Activated naive CD8-positive, alpha-beta T cell treated with anti-CD3 and anti-CD28 coated beads for 36 hours (primary cell): ENCODE results near the gene MEIOSIN. TPM values are rescaled to one million over a fixed set of nuclear protein-coding genes. Genes with fewer than 3 reads are reported as not detected.
"Not testable (repeated sequence)": the region's sequence is repeated elsewhere in the genome, so short reads cannot be mapped to it uniquely, and the experiment has no call there.

ENCODE experiments used
- DNase-seq: peaks from one replicate; pipeline ENCODE4 v3.0.0; 2021
- H3K27ac Mint-ChIP-seq: one replicate; pipeline ENCODE4 v1.8.0; 2022; ENCODE audit warnings: mild to moderate bottlenecking, moderate library complexity, mixed read lengths
- H3K27me3 Mint-ChIP-seq: one replicate; pipeline ENCODE4 v1.8.0; 2022; ENCODE audit warnings: mild to moderate bottlenecking, mixed read lengths
- H3K36me3 Mint-ChIP-seq: one replicate; pipeline ENCODE4 v1.8.0; 2021; ENCODE audit warnings: mild to moderate bottlenecking, mixed read lengths
- H3K4me1 Mint-ChIP-seq: one replicate; pipeline ENCODE4 v1.8.0; 2021; ENCODE audit warnings: mixed read lengths
- H3K4me3 Mint-ChIP-seq: one replicate; pipeline ENCODE4 v1.8.0; 2022; ENCODE audit warnings: mild to moderate bottlenecking, moderate library complexity, mixed read lengths
- H3K9me3 Mint-ChIP-seq: one replicate; pipeline ENCODE4 v1.8.0; 2022; ENCODE audit warnings: mixed read lengths
- total RNA-seq, 2 experiments: library from RNA; stranded (reverse); gene quantifications; one replicate each; pipeline ENCODE4 v1.2.3, GENCODE V29; 2021

The MEIOSIN gene
- total RNA-seq, 2 experiments from 2014 or later = 0.08 TPM

DNA sequence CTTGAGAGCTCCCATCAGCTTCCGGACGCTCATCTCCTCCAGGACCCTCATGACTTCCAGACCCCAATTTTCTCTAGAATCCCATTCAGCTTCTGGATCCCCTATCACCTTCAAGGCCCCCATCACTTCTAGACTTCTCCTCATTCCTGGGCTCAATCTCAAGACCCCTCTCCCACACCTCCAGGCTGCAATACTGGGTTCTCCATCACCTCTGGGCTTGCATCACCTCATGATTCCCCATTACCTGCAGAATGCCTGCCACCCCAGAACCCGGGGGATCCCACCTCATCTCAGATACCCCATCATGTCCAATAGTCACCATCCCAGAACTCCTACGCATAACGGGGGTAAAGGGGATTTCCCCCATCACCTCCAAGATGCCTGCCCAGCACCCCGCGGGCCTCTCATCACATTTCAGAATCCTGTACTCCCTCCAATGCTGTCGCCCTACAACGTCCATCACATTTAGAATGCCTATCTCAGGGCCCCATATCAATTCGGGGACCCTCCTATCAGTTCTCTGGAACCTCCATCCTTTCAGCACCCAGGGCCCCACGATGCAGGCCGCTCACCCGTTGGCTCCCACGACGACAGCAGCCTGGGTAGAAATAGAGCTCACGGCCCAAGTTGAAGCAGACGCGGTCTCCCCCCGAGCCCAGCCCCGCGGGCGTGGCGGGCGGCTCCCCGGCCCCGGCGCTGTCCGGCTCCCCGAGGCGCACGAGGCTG lies 58.7 kb downstream of the MEIOSIN start:
- peaks cover 58% of the 10 kb centered on the region for H3K27me3 Mint-ChIP-seq
- H3K4me1 Mint-ChIP-seq = peaks cover 28% of the 10 kb centered on the region
- H3K4me3 Mint-ChIP-seq = peak overlapping the region; percentile 88
- DNase-seq = peak; percentile 33
- H3K36me3 Mint-ChIP-seq = peaks cover 33% of the 10 kb centered on the region
- H3K9me3 Mint-ChIP-seq = no peaks in the 10 kb centered on the region
- peak overlapping the region; percentile 83 for H3K27ac Mint-ChIP-seq

DNA sequence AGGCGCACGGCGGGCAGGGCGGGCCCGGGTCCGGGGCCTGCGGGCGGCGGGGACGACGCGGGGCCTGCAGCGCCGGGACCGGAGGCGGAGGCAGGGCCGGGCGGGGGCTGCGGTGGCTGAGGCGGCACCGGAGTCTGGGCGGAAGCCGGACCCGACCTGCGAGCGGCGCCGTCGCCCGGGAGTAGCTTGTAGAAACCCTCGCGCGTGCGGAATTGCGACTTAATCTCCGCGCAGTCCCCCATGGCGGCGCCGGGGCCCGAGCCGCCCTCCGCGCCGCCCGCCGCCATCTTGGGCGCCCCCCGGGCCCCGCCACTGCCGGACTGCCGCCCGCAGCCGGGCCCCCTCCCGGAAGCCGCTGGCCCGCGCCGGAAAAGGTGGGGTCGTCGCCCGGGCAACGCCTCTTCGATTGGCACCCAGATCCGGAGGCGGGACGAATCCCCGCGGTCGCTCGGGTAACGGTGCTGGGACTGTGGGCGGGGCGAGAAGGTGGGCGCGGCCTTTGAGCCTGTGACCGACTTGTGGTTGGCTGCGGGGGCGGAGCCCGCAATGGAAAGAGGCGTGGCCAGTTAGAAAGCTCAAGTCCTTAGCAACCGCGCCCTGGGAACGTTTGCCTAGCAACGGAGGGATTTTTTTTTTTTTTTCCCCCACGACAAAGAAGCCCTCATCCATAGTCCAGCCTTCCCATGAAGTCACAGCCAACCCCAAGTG lies 59.4 kb downstream of the MEIOSIN start, which contains the start of gene DMWD:
DMWD (minus strand) TSS at position 376 of the 708 bp plus-strand sequence; CDS start at position 287, 89 bp downstream.
- Mint-ChIP-seq H3K27me3 (peaks cover 62% of the 10 kb centered on the region), H3K36me3 (peaks cover 29% of the 10 kb centered on the region), H3K4me1 (peaks cover 28% of the 10 kb centered on the region), H3K27ac (peak within 1 kb of the TSS; percentile 83), H3K9me3 (no peaks in the 10 kb centered on the region), H3K4me3 (peak within 1 kb of the TSS; percentile 88)
- DNase-seq = peak; percentile 100

DNA sequence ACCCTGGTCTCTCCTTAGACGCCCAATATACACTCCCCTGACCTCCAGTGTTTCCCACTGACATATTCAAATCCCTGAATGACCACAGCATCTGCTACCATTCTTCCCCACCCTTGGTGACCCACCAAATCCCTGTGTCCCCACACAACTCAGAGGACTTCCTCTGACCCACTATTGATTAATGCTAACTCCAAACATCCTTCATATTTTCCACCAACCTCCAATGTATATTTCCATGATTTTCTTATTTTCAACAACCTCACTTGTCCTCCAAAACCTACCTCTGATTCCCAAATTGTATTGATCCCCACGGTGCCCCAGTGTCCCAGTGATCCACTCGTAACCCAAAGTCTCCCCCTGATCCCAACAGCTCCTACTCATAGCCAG lies 59.9 kb downstream of the MEIOSIN start:
- Mint-ChIP-seq H3K27ac (peak overlapping the region; percentile 82), H3K4me1 (peaks cover 28% of the 10 kb centered on the region), H3K9me3 (no peaks in the 10 kb centered on the region), H3K4me3 (peak overlapping the region; percentile 72), H3K36me3 (peaks cover 25% of the 10 kb centered on the region), H3K27me3 (peaks cover 65% of the 10 kb centered on the region)
- DNase-seq = no peak

DNA sequence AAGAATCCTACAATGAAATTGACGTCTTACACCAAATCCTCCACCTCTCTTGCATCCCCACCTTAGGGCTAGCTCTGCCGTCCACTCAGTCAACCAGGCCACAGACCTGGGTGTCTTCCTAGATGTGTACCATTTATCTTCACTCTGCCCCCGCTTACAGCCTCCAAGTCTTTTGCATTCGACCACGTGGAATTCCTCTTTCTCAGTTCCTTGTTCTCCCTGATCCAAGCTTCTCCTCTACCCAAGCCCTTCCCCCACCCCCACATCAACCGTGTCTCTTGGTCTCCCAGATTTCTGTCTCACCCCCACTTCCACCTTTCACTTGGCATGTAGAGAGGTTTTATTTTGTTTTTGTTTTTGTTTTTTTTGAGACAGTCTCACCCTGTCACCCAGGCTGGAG lies 60.6 kb downstream of the MEIOSIN start:
- H3K27ac Mint-ChIP-seq = no peak overlapping the region
- peaks cover 18% of the 10 kb centered on the region for H3K36me3 Mint-ChIP-seq
- H3K4me1 Mint-ChIP-seq = peaks cover 31% of the 10 kb centered on the region
- H3K27me3 Mint-ChIP-seq = peaks cover 67% of the 10 kb centered on the region
- DNase-seq = no peak
- H3K4me3 Mint-ChIP-seq = peak overlapping the region; percentile 22
- H3K9me3 Mint-ChIP-seq = no peaks in the 10 kb centered on the region

DNA sequence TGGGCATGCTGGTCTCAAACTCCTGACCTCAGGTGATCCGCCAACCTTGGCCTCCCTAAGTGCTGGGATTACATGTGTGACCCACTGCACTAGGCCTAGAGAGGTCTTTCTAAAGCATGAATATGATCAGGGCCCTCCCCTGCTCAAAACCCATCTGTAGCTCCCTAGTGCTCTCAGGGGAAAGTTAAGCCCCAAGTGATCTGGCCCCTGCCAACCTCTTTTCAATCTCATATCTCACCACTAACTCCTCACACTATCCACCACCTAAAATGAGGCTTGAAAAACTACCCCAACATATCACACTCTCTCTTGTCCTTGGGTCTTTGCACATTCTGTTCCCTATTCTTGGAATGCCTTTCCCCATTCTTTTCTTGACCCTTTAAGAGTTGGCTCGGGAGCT lies 61.4 kb downstream of the MEIOSIN start:
- no peaks in the 10 kb centered on the region for H3K9me3 Mint-ChIP-seq
- DNase-seq = no peak
- peaks cover 34% of the 10 kb centered on the region for H3K4me1 Mint-ChIP-seq
- peaks cover 65% of the 10 kb centered on the region for H3K27me3 Mint-ChIP-seq
- H3K4me3 Mint-ChIP-seq = no peak overlapping the region
- peaks cover 10% of the 10 kb centered on the region for H3K36me3 Mint-ChIP-seq
- H3K27ac Mint-ChIP-seq = no peak overlapping the region

DNA sequence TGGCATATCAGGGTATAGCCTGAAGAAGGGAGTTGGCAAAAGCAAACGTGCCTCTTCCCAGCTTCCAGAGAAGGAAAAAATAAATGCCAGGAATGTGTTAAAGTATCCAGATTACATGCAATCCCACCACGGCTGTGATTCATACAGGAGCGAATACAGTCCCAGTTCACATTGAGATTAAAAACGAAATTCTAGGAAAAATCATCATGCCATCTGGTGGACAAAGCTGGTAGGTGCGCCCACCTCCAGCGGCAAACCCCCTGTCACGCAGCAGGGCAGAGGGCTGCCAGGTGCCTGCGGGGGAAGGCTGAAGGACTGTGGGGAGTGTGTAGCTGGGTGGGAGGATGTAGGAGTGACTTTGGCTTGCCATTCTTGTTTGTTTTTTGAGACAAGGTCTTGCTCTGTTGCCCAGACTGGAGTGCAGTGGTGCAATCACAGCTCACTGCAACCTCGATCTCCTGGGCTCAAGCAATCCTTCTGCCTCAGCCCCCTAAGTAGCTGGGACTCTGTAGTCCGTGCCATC lies 65.8 kb downstream of the MEIOSIN start:
- no peak overlapping the region for H3K27ac Mint-ChIP-seq
- peak; percentile 62 for DNase-seq
- peaks cover 68% of the 10 kb centered on the region for H3K27me3 Mint-ChIP-seq
- peaks cover 7% of the 10 kb centered on the region for H3K4me1 Mint-ChIP-seq
- no peaks in the 10 kb centered on the region for H3K36me3 Mint-ChIP-seq
- no peak overlapping the region for H3K4me3 Mint-ChIP-seq
- no peaks in the 10 kb centered on the region for H3K9me3 Mint-ChIP-seq

DNA sequence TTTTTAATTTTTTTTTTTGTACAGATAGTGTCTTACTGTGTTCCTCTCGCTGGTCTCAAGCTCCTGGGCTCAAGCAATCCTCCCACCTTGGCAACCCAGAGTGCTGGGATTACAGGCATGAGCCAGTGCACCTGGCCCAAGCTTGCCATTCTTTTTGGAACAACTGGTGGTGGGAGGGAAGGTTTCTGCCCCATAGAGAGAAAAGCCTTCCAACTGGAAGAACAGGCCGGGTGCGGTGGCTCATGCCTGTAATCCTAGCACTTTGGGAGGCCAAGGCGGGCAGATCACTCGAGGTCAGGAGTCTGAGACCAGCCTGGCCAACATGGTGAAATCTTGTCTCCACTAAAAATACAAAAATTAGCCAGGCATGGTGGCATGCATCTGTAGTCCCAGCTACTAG lies 66.3 kb downstream of the MEIOSIN start:
- not testable (repeated sequence) for H3K4me3 Mint-ChIP-seq, H3K36me3 Mint-ChIP-seq, H3K4me1 Mint-ChIP-seq, DNase-seq, H3K9me3 Mint-ChIP-seq, H3K27ac Mint-ChIP-seq
- H3K27me3 Mint-ChIP-seq = peaks cover 65% of the 10 kb centered on the region

DNA sequence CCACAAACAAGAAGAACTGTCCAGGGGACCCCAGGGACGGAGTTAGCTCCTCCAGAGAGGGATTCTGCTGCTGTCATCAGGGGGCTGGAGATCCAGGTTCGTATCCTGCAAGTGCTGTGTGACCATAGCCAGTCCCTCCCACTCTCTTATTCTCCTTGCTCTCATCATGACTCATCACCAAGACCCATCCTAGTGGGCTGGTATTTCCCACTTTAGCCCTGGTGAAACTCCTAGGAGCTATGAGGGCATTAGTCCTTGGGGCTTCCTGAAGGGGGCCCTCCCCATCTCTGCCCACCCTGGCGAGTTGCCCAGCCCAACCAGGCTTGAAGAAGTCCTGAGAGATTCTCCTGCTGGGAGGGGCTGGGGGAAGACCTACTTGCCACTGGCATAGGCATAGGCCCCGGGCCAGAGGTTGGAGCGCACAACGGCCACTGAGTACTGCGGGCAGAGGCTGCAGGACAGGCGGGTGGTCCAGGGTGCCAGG lies 66.9 kb downstream of the MEIOSIN start:
- DNase-seq = no peak
- peaks cover 60% of the 10 kb centered on the region for H3K27me3 Mint-ChIP-seq
- peaks cover 6% of the 10 kb centered on the region for H3K4me1 Mint-ChIP-seq
- no peak overlapping the region for H3K27ac Mint-ChIP-seq
- H3K36me3 Mint-ChIP-seq = no peaks in the 10 kb centered on the region
- no peak overlapping the region for H3K4me3 Mint-ChIP-seq
- no peaks in the 10 kb centered on the region for H3K9me3 Mint-ChIP-seq

DNA sequence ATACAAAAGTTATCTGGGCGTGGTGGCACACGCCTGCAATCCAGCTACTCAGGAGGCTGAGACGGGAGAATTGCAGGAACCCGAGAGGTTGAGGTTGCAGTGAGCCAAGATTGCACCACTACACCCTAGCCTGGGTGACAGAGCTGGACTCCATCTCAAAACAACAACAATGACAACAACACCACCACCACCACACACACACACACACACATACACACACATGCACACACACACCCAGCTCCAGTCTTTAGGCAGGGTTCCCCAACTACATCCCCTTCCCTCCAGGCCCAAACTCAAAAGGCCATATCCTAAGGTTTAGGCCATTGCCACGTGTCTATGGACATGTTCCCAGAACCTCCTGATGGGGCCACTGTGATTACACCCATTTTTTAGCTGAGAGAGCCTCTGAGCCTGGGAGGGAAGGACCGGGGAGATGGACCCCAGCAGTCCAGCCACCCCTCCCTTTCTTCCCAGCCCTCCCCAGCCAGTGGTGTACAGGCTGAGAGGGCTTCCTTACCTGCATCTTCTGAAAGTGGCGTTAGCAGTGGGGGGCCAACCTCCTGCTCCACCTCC lies 68.5 kb downstream of the MEIOSIN start:
- Mint-ChIP-seq H3K9me3 (no peaks in the 10 kb centered on the region), H3K36me3 (no peaks in the 10 kb centered on the region), H3K27me3 (peaks cover 48% of the 10 kb centered on the region), H3K4me1 (peaks cover 6% of the 10 kb centered on the region), H3K27ac (no peak overlapping the region), H3K4me3 (no peak overlapping the region)
- DNase-seq = no peak

DNA sequence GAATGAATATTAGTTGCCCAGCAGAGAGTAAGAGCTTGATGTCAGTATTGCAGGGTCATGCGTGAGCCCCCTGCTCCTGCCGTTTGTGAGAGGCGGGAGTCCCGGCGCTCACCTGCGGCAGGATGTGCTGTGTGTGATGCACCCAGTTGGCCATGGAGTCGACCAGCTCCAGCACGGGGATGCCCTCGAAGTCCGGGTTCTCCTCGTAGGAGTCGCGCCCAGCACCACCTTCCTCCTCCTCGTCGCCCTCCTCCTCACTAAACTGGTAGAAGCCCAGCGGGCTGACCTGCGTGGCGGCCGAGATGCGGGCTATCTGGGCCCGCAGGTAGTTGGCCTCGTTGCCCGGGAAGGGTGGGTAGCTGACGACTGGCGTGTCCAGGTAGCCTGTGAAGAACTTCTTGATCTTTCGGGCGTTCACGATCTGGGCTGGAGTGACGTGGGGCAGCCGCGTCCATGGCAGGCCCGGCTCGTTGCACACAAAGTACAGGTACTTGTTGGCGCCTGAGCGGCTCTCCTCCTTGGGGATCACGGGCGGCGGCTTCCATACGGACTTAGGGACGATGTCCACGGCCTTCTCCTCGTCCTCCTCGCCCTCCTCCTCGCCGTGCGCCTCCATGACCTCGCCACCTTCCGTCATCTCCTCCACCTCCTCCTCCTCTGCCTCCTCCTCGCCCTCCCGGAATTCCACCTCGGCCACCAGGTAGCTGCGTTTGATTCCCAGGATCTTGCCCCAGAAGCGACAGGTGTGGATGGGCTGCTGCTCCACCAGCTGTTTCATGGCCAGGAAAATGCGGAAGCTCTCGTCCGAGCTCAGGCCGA lies 71.1 kb downstream of the MEIOSIN start:
- Mint-ChIP-seq H3K36me3 (no peaks in the 10 kb centered on the region), H3K9me3 (no peaks in the 10 kb centered on the region), H3K27ac (no peak overlapping the region), H3K27me3 (peaks cover 25% of the 10 kb centered on the region), H3K4me3 (no peak overlapping the region), H3K4me1 (peaks cover under 1% of the 10 kb centered on the region)
- DNase-seq = no peak

DNA sequence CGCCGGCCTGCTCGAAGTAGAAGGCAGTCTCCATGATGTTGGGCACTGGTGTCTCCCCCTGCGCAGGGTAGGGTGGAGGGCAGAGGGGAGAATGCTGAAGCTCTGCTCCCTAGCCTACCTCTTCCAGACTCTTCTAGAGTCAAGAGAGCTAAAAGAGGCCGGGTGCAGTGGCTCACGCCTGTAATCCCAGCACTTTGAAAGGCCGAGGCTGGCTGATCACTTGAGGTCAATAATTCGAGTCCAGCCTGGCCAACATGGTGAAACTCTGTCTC lies 71.7 kb downstream of the MEIOSIN start:
- no peak overlapping the region for H3K4me3 Mint-ChIP-seq

DNA sequence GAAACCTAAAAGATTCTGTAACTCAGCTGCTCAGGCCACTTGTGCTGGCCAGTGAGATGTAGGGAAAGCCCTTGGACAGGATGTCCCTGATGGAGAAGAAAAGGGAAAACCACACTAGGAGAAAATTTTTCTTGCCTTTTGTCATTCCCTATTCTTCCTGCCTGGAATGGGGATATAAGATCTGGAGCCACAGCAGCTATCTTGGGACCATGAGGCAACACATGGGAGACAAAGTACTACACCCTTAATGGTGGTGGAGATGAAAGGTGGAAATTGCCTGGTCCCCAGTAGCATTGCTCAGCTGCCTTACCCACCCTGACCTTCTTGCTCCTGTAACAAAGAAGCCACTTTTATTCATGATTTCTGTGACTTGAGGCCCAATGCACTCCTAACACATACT lies 72.5 kb downstream of the MEIOSIN start:
- Mint-ChIP-seq H3K36me3 (no peaks in the 10 kb centered on the region), H3K4me3 (no peak overlapping the region), H3K27ac (no peak overlapping the region), H3K4me1 (peaks cover 11% of the 10 kb centered on the region), H3K27me3 (peaks cover 17% of the 10 kb centered on the region), H3K9me3 (no peaks in the 10 kb centered on the region)
- no peak for DNase-seq

More for the DNA sequence above, 71.7 kb downstream of the MEIOSIN start:
- Mint-ChIP-seq H3K4me1 (peaks cover 6% of the 10 kb centered on the region), H3K36me3 (no peaks in the 10 kb centered on the region), H3K27me3 (peaks cover 20% of the 10 kb centered on the region), H3K27ac (no peak overlapping the region), H3K9me3 (no peaks in the 10 kb centered on the region)
- DNase-seq = no peak

DNA sequence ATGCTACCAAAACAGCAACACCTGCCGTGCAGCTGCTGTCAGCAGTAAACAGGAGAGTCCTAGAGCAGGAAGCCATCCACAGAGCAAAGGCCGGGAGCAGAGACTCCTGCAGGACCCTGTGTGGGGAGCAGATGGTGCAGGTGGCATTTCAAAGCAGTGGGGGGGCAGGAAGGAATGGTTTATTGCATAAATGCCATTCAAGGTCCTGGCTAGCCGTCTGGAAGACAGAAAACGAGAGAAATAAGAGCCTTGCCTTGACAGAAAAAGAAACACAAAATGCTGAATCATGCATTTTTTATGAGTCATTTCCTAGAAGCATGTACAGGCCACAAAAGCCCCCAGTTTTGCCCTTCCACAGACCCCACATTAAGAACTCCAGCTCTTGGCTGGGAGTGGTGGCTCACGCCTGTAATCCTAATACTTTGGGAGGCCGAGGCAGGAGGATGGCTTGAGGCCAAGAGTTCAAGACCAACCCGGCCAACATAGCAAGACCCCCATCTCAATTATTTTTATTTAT lies 76.5 kb downstream of the MEIOSIN start:
- no peak overlapping the region for H3K4me3 Mint-ChIP-seq
- DNase-seq = no peak
- peaks cover 34% of the 10 kb centered on the region for H3K27me3 Mint-ChIP-seq
- no peak overlapping the region for H3K27ac Mint-ChIP-seq
- H3K4me1 Mint-ChIP-seq = peaks cover 11% of the 10 kb centered on the region
- H3K9me3 Mint-ChIP-seq = no peaks in the 10 kb centered on the region
- H3K36me3 Mint-ChIP-seq = peaks cover 2% of the 10 kb centered on the region

DNA sequence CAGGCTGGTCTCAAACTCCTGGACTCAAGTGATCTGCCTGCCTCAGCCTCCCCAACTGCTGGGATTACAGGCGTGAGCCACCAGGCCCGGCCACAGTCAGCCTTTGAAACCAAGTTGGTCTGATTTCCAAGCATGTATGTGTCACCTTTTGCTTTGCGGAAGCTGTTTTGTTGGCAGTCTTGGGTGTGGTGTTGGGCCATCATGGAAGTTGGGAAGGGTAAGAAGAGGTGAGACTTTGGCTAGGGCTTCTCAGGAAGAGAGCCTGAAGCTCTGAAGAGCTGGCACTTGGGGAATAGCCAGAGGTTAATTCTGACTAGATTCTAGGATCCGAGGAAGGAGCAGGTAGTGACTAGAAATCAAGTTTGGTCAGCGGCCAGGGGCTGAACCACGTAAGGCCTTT lies 79.1 kb downstream of the MEIOSIN start:
- Mint-ChIP-seq H3K4me3 (no peak overlapping the region), H3K27ac (no peak overlapping the region), H3K4me1 (peaks cover 11% of the 10 kb centered on the region), H3K36me3 (peaks cover 2% of the 10 kb centered on the region), H3K27me3 (peaks cover 36% of the 10 kb centered on the region), H3K9me3 (no peaks in the 10 kb centered on the region)
- no peak for DNase-seq
